Liver (tissue), 4 donors: ENCODE data around the gene VOPP1. TPM values are rescaled to one million over a fixed set of nuclear protein-coding genes. Genes with fewer than 3 reads are reported as not detected.

ENCODE experiments used
- polyA plus RNA-seq, 2 donors: library from polyadenylated mRNA; stranded (reverse) in 1 of 2; unstranded in 1 of 2; fragments of 200-250 nt in 1 of 2; fragments of >200 nt in 1 of 2; fragmentation: Nextera tagmentation in 1 of 2; extraction: Ambion mirVana in 1 of 2; gene quantifications; one replicate each; pipeline versions ENCODE4 v1.2.1 to v1.2.3, GENCODE V29; 2013 to 2015
- total RNA-seq, 2 donors: library from RNA; depleted of rRNA; stranded (reverse); fragments of >200 nt; gene quantifications; one replicate each; pipeline ENCODE4 v1.2.3, GENCODE V29; 2014
- donor health status: healthy.
- donor health status: healthy.
- donor health status: healthy.

VOPP1 gene
- total and polyA plus RNA-seq, 4 donors = 11.5 to 23.8 (median 21.7) TPM

Other genes with a start within 250 kb of the VOPP1 start
- 10 to 100 TPM; 11.2 to 11.9 TPM for gene LANCL2, start 207.2 kb downstream of the VOPP1 start, total RNA-seq
- gene LANCL2, start 207.2 kb downstream of the VOPP1 start, polyA plus RNA-seq = 10 to 100 TPM in 1 of 2 donors, 1 to 10 TPM in 1; 6.2 to 10.4 TPM